Progenitor cell of endocrine pancreas (in vitro differentiated cells): ENCODE data around the gene CCNG2. TPM values are rescaled to one million over a fixed set of nuclear protein-coding genes. Genes with fewer than 3 reads are reported as not detected.

Experiments
- DNase-seq: peaks from one replicate; pipeline ENCODE4 v3.0.0; 2021; ENCODE audit warnings: low spot score; ENCODE audit not compliant: unreplicated experiment
- H3K27ac Mint-ChIP-seq: 2 replicates; pipeline ENCODE4 v1.8.0; 2021; ENCODE audit warnings: mild to moderate bottlenecking, moderate library complexity, mixed read lengths
- H3K27me3 Mint-ChIP-seq: 2 replicates; pipeline ENCODE4 v1.8.0; 2021; ENCODE audit warnings: mixed read lengths
- H3K36me3 Mint-ChIP-seq: 2 replicates; pipeline ENCODE4 v1.8.0; 2022; ENCODE audit warnings: mixed read lengths; ENCODE audit not compliant: insufficient read depth
- H3K4me1 Mint-ChIP-seq: 2 replicates; pipeline ENCODE4 v1.8.0; 2021; ENCODE audit warnings: low read depth, mixed read lengths
- H3K4me3 Mint-ChIP-seq: 2 replicates; pipeline ENCODE4 v1.8.0; 2021; ENCODE audit warnings: low read depth, mild to moderate bottlenecking, moderate library complexity, mixed read lengths
- H3K9me3 Mint-ChIP-seq: 2 replicates; pipeline ENCODE4 v1.8.0; 2021; ENCODE audit warnings: low read depth, mixed read lengths
- total RNA-seq: library from RNA; stranded (reverse); gene quantifications from 2 replicates; pipeline ENCODE4 v1.2.1, GENCODE V29; 2021
- TF ChIP-seq, protein P1 (sequence below): fragments of 200-600 bp; sonication (generic); IDR thresholded peaks from one replicate; pipeline ENCODE4 v1.5.0; 2021; ENCODE audit warnings: antibody characterized with exemption, mild to moderate bottlenecking; ENCODE audit not compliant: unreplicated experiment

CCNG2 gene
- total RNA-seq, 1 donor from 2014 or later: 89.5 TPM

DNA sequence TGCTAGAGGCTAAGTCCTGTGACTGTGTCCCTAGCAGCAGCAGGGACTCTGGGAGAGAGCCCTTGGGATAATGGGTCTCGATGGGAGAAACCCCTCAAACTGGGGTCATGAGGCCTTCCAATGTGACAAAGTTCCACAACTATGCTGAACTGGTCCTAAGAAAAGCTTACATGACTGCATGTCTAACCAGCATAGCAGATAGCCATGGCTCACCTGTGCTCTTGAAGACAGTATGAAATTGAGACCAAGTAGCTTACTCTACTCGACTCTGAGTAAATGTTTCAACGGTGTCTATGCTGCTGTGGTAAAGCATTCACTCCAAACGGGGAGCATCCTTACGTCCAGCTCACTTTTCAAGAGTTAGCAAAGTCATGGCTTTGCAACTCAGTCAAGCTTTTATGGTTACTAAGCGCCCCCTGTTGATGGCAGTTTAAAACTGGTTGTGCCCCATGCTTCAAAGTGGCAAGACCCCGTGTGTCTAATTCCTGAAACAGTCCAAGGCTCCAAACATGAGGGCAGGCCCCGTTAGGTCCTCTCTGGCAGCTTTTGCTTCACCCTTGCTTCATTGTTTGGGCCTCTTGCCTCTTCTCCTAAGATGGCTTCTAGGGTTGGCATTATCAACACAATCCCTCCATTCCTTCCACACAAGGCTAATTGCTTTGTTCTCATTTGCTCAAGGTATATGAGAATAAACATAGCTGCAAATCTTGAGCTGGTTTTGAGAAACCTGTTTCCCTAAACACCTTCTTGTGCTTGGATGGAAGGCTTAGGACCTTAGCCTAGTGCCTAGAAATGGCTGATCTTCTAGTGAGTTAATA, 46.6 kb downstream of the CCNG2 start:
- Mint-ChIP-seq H3K36me3 (no peaks in the 10 kb centered on the region), H3K27ac (no peak overlapping the region), H3K27me3 (peaks cover 2% of the 10 kb centered on the region), H3K9me3 (no peaks in the 10 kb centered on the region), H3K4me1 (no peaks in the 10 kb centered on the region), H3K4me3 (no peak overlapping the region)
- TF ChIP-seq, protein P1, sequence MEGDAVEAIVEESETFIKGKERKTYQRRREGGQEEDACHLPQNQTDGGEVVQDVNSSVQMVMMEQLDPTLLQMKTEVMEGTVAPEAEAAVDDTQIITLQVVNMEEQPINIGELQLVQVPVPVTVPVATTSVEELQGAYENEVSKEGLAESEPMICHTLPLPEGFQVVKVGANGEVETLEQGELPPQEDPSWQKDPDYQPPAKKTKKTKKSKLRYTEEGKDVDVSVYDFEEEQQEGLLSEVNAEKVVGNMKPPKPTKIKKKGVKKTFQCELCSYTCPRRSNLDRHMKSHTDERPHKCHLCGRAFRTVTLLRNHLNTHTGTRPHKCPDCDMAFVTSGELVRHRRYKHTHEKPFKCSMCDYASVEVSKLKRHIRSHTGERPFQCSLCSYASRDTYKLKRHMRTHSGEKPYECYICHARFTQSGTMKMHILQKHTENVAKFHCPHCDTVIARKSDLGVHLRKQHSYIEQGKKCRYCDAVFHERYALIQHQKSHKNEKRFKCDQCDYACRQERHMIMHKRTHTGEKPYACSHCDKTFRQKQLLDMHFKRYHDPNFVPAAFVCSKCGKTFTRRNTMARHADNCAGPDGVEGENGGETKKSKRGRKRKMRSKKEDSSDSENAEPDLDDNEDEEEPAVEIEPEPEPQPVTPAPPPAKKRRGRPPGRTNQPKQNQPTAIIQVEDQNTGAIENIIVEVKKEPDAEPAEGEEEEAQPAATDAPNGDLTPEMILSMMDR: peak; percentile 78
- peak; percentile 54 for DNase-seq

DNA sequence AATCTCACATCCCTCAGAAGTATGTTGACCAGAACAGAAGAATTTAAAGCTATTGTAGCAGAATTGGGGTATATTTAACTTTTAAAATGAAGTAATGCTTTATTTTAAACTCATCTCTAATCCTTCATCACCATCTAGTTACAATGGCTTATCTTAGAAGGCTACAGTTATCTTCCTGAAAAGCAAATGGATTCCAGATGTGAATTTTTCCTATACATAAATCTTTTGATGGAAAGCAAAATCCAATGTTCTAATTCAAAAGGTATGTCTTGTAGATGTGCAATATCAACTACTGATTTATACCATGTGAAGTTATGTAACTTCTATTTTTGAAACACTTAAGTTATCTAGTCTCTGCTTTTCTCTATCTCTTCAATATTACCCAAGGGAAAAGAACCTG, 47.6 kb downstream of the CCNG2 start:
- no peak for DNase-seq
- TF ChIP-seq, protein P1: no peak
- H3K4me3 Mint-ChIP-seq: no peak overlapping the region
- peaks cover 2% of the 10 kb centered on the region for H3K27me3 Mint-ChIP-seq
- H3K9me3 Mint-ChIP-seq: no peaks in the 10 kb centered on the region
- H3K27ac Mint-ChIP-seq: no peak overlapping the region
- H3K36me3 Mint-ChIP-seq: no peaks in the 10 kb centered on the region
- no peaks in the 10 kb centered on the region for H3K4me1 Mint-ChIP-seq

DNA sequence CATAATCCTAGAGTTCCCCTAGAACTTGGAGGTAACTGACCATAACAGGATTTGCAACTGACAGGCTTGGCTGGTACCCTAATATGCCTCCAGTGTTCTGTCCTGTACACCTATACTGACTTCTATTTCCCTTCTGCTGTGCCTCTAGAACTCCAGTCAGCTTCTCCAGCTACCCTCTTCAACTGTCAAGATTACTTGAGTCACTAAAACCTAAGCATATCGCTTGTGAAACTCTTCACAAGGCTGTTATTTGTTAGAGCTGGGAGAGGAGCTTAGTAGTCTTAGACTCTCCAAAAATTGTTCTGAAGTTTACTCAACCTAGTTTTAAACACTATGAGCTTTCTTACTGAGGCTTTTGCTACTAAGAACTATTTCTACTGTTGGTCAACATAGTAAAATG, 52.0 kb downstream of the CCNG2 start:
- no peak for DNase-seq
- Mint-ChIP-seq H3K36me3 (no peaks in the 10 kb centered on the region), H3K4me1 (no peaks in the 10 kb centered on the region), H3K27me3 (no peaks in the 10 kb centered on the region), H3K9me3 (no peaks in the 10 kb centered on the region), H3K4me3 (no peak overlapping the region), H3K27ac (no peak overlapping the region)
- TF ChIP-seq, protein P1: no peak

DNA sequence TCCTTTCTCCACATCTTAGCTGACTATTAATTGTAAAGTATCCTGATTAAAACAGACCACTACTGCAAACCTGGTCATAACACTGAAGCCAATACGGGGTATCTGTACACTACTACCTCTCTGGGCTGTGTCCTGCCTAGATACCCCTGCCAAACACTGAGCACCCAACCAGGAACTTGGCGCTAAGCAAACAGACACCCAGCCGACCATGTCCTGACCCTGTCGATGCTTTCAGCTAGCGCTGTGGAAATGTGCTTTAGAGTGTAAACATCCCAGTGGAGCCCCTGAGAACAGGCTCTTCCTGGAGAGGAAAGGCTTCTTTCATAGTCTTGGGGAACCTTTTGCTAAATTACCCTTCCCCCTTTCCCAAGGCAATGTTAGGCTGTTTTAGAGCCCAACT, 52.9 kb downstream of the CCNG2 start:
- Mint-ChIP-seq H3K4me3 (no peak overlapping the region), H3K27ac (no peak overlapping the region), H3K9me3 (no peaks in the 10 kb centered on the region), H3K36me3 (no peaks in the 10 kb centered on the region), H3K4me1 (no peaks in the 10 kb centered on the region), H3K27me3 (no peaks in the 10 kb centered on the region)
- TF ChIP-seq, protein P1: no peak
- no peak for DNase-seq

DNA sequence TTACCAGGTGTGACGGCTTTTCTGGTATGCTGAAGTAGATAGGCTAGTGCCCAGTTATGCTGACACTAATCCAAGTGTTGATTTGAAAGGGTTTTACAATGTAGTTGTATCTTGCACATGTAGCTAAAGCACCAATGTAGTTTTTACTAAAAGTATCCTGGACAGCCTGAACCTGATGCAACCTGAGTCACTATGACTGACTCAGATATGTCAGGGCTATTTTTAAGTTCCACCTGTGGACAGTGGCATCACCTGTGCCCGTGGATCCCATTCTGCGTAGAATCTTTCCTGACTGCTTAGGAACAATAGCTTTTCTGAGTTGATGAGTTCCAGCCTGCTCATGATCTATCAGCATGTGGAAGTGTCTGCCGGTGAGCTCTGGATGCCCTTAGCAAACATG, 58.1 kb downstream of the CCNG2 start:
- TF ChIP-seq, protein P1: no peak
- no peak for DNase-seq
- H3K27me3 Mint-ChIP-seq: no peaks in the 10 kb centered on the region
- H3K27ac Mint-ChIP-seq: no peak overlapping the region
- H3K4me1 Mint-ChIP-seq: no peaks in the 10 kb centered on the region
- no peak overlapping the region for H3K4me3 Mint-ChIP-seq
- no peaks in the 10 kb centered on the region for H3K9me3 Mint-ChIP-seq
- no peaks in the 10 kb centered on the region for H3K36me3 Mint-ChIP-seq
